ENCODE data around the gene SMPX. TPM values are rescaled to one million over a fixed set of nuclear protein-coding genes. Genes with fewer than 3 reads are reported as not detected.

Gene SMPX
- total RNA-seq, 8 experiments from 2014 or later = 1.1 TPM; not detected in 7

- 0 to 36% methylated on average over 1 to 4 of the region's 4 CpGs; no CpG with 5 or more reads in 8 of the 10 experiments for WGBS, 10 experiments
- Histone ChIP-seq H3K27ac (no peak overlapping the region), H3K4me3 (no peak overlapping the region), H3K4me1 (replicated peaks in 1 of 2) (peaks cover 8 to 14% of the 10 kb centered on the region in 2 donors)
- ATAC-seq (replicated peaks in 6 of 8) = no peak
- in situ Hi-C loops (cut with MboI; ENCODE audit: low pct_unique_long_range_greater_than_20kb in 2 of 9, low sequenced_read_pairs in 9 of 9, unreplicated experiment in 9 of 9) = loop anchor here in 2 of 9 experiments (25.0 kb wide), 1 partner anchor 237 kb away; no protein-coding TSS in a partner anchor
Measured at GRCh38 chrX:21723814-21724213, 34.1 kb downstream of the SMPX start.

- H3K4me1 ChIP-seq (replicated peaks in 1 of 2) = peaks cover 11 to 14% of the 10 kb centered on the region in 2 donors
- H3K27ac ChIP-seq = no peak overlapping the region
- peak in 1 of 8 experiments; percentile 47 for ATAC-seq (replicated peaks in 6 of 8)
- in situ Hi-C loops (cut with MboI; ENCODE audit: low pct_unique_long_range_greater_than_20kb in 2 of 9, low sequenced_read_pairs in 9 of 9, unreplicated experiment in 9 of 9) = loop anchor here in 2 of 9 experiments (25.0 kb wide), 1 partner anchor 236 kb away; no protein-coding TSS in a partner anchor
- no peak overlapping the region for H3K4me3 ChIP-seq
Measured at GRCh38 chrX:21723084-21723483, 34.8 kb downstream of the SMPX start.

DNA sequence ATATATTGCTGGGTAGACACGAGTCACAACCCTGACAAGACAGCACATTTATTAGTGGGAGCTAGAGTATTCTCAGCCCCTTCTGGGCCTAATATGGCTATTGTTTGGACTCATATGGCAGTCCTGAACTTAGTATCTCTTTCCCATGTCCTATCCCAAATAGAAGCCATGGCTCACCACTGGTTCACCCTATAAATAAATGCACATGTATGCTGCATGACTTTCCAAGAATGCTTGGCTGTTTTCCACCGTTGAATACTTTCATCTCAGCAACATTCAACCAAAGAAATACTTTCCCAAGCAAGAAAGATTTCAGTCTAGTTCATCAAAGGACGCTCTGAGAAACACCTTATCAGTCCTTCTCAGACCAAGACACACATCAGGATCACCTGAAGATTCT lies 36.7 kb downstream of the SMPX start:
- in situ Hi-C loops (cut with MboI; ENCODE audit: low pct_unique_long_range_greater_than_20kb in 2 of 9, low sequenced_read_pairs in 9 of 9, unreplicated experiment in 9 of 9) = loop anchor here in 2 of 9 experiments (25.0 kb wide), 1 partner anchor 234 kb away; no protein-coding TSS in a partner anchor
- Histone ChIP-seq H3K4me1 (replicated peaks in 1 of 2) (peaks cover 8 to 14% of the 10 kb centered on the region in 2 donors), H3K4me3 (no peak overlapping the region), H3K27ac (no peak overlapping the region)
- 0 to 100% (median 55%) methylated on average over 1 to 2 of the region's 3 CpGs; no CpG with 5 or more reads in 5 of the 10 experiments for WGBS, 10 experiments
- no peak for ATAC-seq (replicated peaks in 6 of 8)

DNA sequence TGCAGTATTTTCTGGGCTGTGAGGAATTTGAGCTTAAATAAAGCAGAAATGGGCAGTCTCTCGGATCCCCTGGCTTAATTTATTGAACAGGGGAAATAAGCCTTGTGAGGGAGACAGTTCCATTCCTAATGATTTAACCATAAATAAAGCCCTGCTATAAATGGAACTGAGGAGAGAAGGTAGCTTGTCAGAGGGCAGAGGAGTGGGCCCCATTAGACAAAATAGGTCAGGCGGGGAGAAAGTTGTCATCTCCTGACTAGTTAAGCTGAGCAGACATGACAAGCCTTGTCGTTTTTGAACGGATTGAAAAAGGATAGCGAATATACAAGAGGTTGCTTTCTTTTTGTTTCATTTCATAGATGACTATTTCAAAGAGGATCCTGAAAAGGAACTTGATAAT lies 39.3 kb downstream of the SMPX start:
- in situ Hi-C loops (cut with MboI; ENCODE audit: low pct_unique_long_range_greater_than_20kb in 2 of 9, low sequenced_read_pairs in 9 of 9, unreplicated experiment in 9 of 9) = loop anchor here in 2 of 9 experiments (25.0 kb wide), 1 partner anchor 231 kb away; no protein-coding TSS in a partner anchor
- ATAC-seq (replicated peaks in 6 of 8) = peak in 5 of 8 experiments; percentile 27 to 77 (median 72)
- Histone ChIP-seq H3K4me1 (replicated peaks in 1 of 2) (peaks cover 5 to 11% of the 10 kb centered on the region in 2 donors), H3K4me3 (no peak overlapping the region), H3K27ac (no peak overlapping the region)
- WGBS, 10 experiments = 33 to 51% (median 37%) methylated on average over 3 to 5 of the region's 5 CpGs; no CpG with 5 or more reads in 7 of the 10 experiments

DNA sequence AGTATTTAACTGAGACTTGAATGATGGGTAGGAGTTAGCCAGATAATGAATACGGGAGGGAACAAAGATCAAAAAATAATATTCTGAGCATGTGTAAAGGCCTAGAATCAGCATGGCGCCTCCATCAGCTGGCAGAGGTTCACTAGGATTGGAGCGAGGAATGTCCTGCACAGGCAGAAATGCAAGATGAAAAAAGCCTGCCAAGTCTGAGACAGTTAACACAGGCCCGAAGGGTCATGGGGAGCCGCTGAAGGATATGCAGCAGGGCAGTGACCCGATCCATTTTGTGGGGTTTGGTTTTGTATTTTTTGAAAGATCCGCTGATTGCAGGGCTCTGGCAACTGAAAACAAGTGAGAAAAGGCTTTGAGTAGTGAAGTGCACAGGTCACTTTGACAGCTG lies 40.1 kb downstream of the SMPX start:
- in situ Hi-C loops (cut with MboI; ENCODE audit: low pct_unique_long_range_greater_than_20kb in 2 of 9, low sequenced_read_pairs in 9 of 9, unreplicated experiment in 9 of 9) = loop anchor here in 2 of 9 experiments (25.0 kb wide), 1 partner anchor 231 kb away; no protein-coding TSS in a partner anchor

DNA sequence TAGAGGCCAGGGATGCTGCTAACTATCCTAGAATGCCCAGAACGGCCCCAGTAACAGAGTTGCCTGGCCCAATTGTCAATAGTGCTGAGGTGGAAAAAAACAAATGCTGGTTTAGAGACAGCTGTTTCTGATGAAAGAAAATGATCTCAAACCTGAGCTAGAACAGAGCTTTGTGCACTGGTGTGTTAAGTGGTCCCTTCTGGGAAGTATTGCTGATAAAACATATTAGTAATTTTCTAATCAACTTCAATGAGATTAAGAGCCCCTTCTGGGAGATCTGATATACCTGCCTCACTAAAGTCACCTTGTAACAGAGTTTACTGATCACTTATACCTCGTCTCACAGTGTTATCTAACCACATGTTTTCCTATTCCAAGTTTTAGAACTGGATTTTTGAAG lies 42.1 kb downstream of the SMPX start:
- WGBS, 10 experiments = 0 to 10% methylated on average over 1 to 2 of the region's 2 CpGs; no CpG with 5 or more reads in 8 of the 10 experiments
- ATAC-seq (replicated peaks in 6 of 8) = no peak
- Histone ChIP-seq H3K4me1 (replicated peaks in 1 of 2) (peaks cover 5 to 11% of the 10 kb centered on the region in 2 donors), H3K4me3 (no peak overlapping the region), H3K27ac (no peak overlapping the region)
- in situ Hi-C loops (cut with MboI; ENCODE audit: low pct_unique_long_range_greater_than_20kb in 2 of 9, low sequenced_read_pairs in 9 of 9, unreplicated experiment in 9 of 9) = loop anchor here in 2 of 9 experiments (25.0 kb wide), 1 partner anchor 229 kb away; no protein-coding TSS in a partner anchor

More for the DNA sequence above, 40.1 kb downstream of the SMPX start:
- Histone ChIP-seq H3K4me1 (replicated peaks in 1 of 2) (peaks cover 5 to 11% of the 10 kb centered on the region in 2 donors), H3K27ac (no peak overlapping the region), H3K4me3 (no peak overlapping the region)
- 52 to 100% (median 86%) methylated on average over 1 to 7 of the region's 7 CpGs; no CpG with 5 or more reads in 5 of the 10 experiments for WGBS, 10 experiments
- ATAC-seq (replicated peaks in 6 of 8) = no peak

DNA sequence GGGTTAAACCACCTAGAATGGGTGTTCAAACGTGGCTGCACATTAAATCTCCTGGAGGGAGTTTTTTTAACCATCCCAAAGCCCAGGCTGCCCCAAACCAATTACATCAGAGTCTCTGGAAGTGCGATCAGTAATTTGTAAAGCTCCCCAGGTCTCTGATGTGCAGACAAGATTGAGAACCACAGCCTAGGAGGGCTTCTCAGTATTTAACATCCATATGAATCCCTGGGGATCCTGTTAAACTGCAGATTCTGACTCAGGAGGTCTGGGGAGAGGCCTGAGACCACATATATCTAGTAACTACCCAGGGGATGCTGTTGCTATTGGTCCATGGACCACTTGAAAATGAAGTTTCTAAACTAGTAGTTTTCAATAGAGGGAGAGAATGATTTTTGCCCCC lies 42.6 kb downstream of the SMPX start:
- no peak overlapping the region for H3K27ac ChIP-seq
- no peak overlapping the region for H3K4me3 ChIP-seq
- in situ Hi-C loops (cut with MboI; ENCODE audit: low pct_unique_long_range_greater_than_20kb in 2 of 9, low sequenced_read_pairs in 9 of 9, unreplicated experiment in 9 of 9) = loop anchor here in 2 of 9 experiments (25.0 kb wide), 1 partner anchor 228 kb away; no protein-coding TSS in a partner anchor
- WGBS, 10 experiments = 31% methylated on average over 2 of the region's 2 CpGs; no CpG with 5 or more reads in 9 of the 10 experiments
- ATAC-seq (replicated peaks in 6 of 8) = peak in 2 of 8 experiments; percentile 48 to 62
- peaks cover 5 to 11% of the 10 kb centered on the region in 2 donors for H3K4me1 ChIP-seq (replicated peaks in 1 of 2)

DNA sequence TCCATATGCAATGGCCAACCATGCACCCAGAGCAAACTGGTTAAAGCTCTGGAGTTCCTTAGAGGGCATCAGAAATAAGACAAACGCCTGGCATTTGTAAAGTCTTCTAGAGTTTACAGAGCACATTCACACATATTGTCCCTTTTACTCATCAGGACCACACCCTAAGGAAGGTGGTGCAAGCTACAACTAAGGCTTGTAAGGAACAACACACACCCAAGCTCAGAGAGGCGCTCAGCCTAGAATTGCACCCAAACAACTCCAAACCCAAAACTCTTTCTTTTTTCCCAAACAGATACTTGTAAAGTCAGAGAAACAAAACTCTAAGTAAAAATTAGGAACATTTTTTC lies 46.1 kb downstream of the SMPX start:
- no peak overlapping the region for H3K4me3 ChIP-seq
- peak in 1 of 8 experiments; percentile 68 for ATAC-seq (replicated peaks in 6 of 8)
- H3K27ac ChIP-seq = no peak overlapping the region
- 0 to 100% (median 72%) methylated on average over 1 to 2 of the region's 2 CpGs; no CpG with 5 or more reads in 4 of the 10 experiments for WGBS, 10 experiments
- H3K4me1 ChIP-seq (replicated peaks in 1 of 2) = no peaks in the 10 kb centered on the region
- in situ Hi-C loops (cut with MboI; ENCODE audit: low pct_unique_long_range_greater_than_20kb in 2 of 9, low sequenced_read_pairs in 9 of 9, unreplicated experiment in 9 of 9) = loop anchor here in 2 of 9 experiments (25.0 kb wide), 1 partner anchor 225 kb away; no protein-coding TSS in a partner anchor

- no peaks in the 10 kb centered on the region for H3K4me1 ChIP-seq (replicated peaks in 1 of 2)
- in situ Hi-C loops (cut with MboI; ENCODE audit: low pct_unique_long_range_greater_than_20kb in 2 of 9, low sequenced_read_pairs in 9 of 9, unreplicated experiment in 9 of 9) = loop anchor here in 2 of 9 experiments (25.0 kb wide), 1 partner anchor 224 kb away; no protein-coding TSS in a partner anchor
- ATAC-seq (replicated peaks in 6 of 8) = peak in 1 of 8 experiments; percentile 70
- H3K27ac ChIP-seq = no peak overlapping the region
- 20 to 100% (median 69%) methylated on average over 1 to 4 of the region's 7 CpGs; no CpG with 5 or more reads in 4 of the 10 experiments for WGBS, 10 experiments
- H3K4me3 ChIP-seq = no peak overlapping the region
Measured at GRCh38 chrX:21711129-21711847, 46.6 kb downstream of the SMPX start.

DNA sequence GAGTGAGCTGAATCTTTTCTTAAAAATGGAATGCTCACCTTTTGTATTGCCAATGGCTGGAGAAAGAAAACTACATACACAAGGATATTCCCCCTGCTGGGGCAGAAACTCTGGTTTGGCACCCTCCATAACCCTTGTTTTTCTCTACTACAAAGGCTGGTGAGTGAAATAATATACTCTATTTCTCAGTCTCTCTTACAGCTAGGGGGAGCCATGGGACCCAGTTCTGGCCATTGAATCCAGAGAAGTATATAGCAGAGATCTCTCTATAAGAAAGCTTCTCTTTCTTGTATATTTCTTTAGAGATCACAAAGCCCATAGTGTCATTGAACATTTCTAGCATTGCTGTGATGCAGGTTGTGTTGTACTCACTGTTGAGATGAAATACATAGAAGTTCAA lies 49.8 kb downstream of the SMPX start:
- in situ Hi-C loops (cut with MboI; ENCODE audit: low pct_unique_long_range_greater_than_20kb in 2 of 9, low sequenced_read_pairs in 9 of 9, unreplicated experiment in 9 of 9) = loop anchor here in 2 of 9 experiments (25.0 kb wide), 1 partner anchor 221 kb away; no protein-coding TSS in a partner anchor
- Histone ChIP-seq H3K27ac (no peak overlapping the region), H3K4me1 (replicated peaks in 1 of 2) (peaks cover 4 to 11% of the 10 kb centered on the region in 2 donors), H3K4me3 (no peak overlapping the region)
- no peak for ATAC-seq (replicated peaks in 6 of 8)

GRCh38 chrX:21705225-21705624 lies 52.7 kb downstream of the SMPX start:
- no peak overlapping the region for H3K4me3 ChIP-seq
- H3K27ac ChIP-seq = no peak overlapping the region
- in situ Hi-C loops (cut with MboI; ENCODE audit: low pct_unique_long_range_greater_than_20kb in 2 of 9, low sequenced_read_pairs in 9 of 9, unreplicated experiment in 9 of 9) = loop anchor here in 2 of 9 experiments (25.0 kb wide), 1 partner anchor 218 kb away; no protein-coding TSS in a partner anchor
- WGBS, 10 experiments = 60 to 100% (median 72%) methylated on average over 2 to 3 of the region's 4 CpGs; no CpG with 5 or more reads in 6 of the 10 experiments
- ATAC-seq (replicated peaks in 6 of 8) = no peak
- H3K4me1 ChIP-seq (replicated peaks in 1 of 2) = peaks cover 15 to 17% of the 10 kb centered on the region in 2 donors

DNA sequence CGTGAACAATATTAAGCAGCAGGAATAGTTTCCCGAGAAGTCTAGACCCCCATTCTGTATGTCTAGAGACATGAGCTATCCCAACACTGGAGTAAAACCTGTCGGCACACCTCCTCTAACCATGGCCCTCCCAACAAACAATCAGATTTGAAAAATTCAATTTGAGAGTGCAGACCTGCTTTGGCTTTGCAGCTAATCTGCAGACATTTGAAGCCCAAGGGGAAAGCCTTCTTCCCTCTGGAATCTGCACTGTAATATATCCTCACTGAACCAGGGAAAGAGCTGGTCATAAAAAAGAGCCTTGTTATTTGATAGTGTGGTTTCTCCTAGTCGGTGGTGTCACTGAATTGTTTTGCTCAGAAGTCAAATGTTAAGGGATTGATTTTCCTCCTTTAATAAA lies 55.2 kb downstream of the SMPX start:
- Histone ChIP-seq H3K4me3 (no peak overlapping the region), H3K27ac (no peak overlapping the region), H3K4me1 (replicated peaks in 1 of 2) (peaks cover 15 to 17% of the 10 kb centered on the region in 2 donors)
- in situ Hi-C loops (cut with MboI; ENCODE audit: low pct_unique_long_range_greater_than_20kb in 2 of 9, low sequenced_read_pairs in 9 of 9, unreplicated experiment in 9 of 9) = loop anchor here in 2 of 9 experiments (25.0 kb wide), 1 partner anchor 215 kb away; no protein-coding TSS in a partner anchor
- ATAC-seq (replicated peaks in 6 of 8) = no peak
- WGBS, 10 experiments = 33 to 100% (median 43%) methylated on average over 1 to 3 of the region's 4 CpGs; no CpG with 5 or more reads in 5 of the 10 experiments

GRCh38 chrX:21700967-21701366 lies 56.9 kb downstream of the SMPX start:
- in situ Hi-C loops (cut with MboI; ENCODE audit: low pct_unique_long_range_greater_than_20kb in 2 of 9, low sequenced_read_pairs in 9 of 9, unreplicated experiment in 9 of 9) = loop anchor here in 2 of 9 experiments (25.0 kb wide), 1 partner anchor 214 kb away; no protein-coding TSS in a partner anchor
- no peak overlapping the region for H3K4me3 ChIP-seq
- WGBS, 10 experiments = 10 to 20% methylated on average over 1 to 3 of the region's 3 CpGs; no CpG with 5 or more reads in 8 of the 10 experiments
- ATAC-seq (replicated peaks in 6 of 8) = peak in 1 of 8 experiments; percentile 26
- H3K27ac ChIP-seq = no peak overlapping the region
- H3K4me1 ChIP-seq (replicated peaks in 1 of 2) = peaks cover 15 to 17% of the 10 kb centered on the region in 2 donors
